ENCODE data around the gene GLT1D1.

GLT1D1 gene

DNA sequence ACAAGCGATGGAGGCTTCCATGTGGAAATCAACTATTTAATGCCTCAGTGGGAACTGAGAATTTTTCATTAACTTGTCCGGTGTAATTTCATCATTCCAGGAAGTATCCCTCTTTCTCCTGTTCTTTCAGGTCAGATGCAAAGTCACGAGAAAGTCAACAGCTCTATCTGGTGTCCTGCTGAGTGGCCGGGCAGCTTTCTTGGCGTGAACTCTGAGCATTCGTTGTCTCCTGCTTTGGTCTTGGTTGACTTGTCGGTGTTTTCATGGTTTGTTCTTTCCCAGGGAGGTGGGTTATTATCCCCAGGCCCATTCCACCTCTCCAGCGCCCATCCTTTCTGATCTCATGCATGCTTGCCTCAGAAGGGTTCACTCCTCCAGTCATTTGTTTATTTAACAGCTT, 149.1 kb downstream of the GLT1D1 start:
- DNase-seq (ENCODE audit: low read depth in 2 of 2) = no peak

GRCh38 chr12:129005416-129005815, 152.1 kb downstream of the GLT1D1 start:
- DNase-seq (ENCODE audit: low read depth in 2 of 2) = no peak

GRCh38 chr12:129005829-129006228, 152.6 kb downstream of the GLT1D1 start:
- DNase-seq (ENCODE audit: low read depth in 2 of 2) = no peak

DNA sequence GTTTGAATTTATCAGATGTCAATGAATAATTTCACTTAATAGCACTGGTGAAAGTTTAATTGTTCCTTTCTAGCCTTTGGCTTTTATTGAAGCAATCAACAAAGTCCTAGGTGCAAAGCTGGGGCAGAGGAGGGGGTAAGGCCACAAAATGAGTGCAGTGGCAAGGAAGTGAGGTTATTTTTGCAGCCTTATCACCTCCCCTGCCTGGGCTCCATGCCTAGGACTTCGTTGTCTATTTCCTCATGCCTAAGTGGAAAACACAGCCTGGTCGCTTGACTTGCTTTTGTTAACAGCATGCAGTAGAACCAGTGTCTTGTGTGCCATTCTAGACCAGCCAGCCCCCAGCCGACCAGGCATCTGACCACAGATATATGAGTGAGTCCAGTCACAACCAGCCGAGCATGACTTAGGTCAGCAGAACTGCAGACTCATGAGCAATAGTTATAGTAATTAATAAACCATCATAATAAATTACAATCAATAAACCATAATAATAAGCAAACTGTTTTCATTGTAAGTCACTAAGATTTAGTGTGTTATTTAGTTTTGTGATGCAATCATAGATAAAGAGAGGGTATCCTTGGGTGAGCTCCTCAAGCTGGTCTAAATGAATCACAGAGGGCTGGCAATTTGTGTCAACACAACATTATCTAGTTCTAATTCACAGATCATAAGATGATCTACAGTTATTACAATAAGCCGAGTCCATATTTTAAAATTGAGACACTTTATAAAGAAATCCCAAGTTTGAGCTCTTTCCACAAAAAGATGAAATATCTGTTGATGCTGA, 156.8 kb downstream of the GLT1D1 start:
- no peak for DNase-seq (ENCODE audit: low read depth in 2 of 2)

GRCh38 chr12:129016159-129016558, 162.9 kb downstream of the GLT1D1 start:
- DNase-seq (ENCODE audit: low read depth in 2 of 2) = no peak

GRCh38 chr12:129025055-129025454, 171.8 kb downstream of the GLT1D1 start:
- DNase-seq (ENCODE audit: low read depth in 2 of 2) = no peak

DNA sequence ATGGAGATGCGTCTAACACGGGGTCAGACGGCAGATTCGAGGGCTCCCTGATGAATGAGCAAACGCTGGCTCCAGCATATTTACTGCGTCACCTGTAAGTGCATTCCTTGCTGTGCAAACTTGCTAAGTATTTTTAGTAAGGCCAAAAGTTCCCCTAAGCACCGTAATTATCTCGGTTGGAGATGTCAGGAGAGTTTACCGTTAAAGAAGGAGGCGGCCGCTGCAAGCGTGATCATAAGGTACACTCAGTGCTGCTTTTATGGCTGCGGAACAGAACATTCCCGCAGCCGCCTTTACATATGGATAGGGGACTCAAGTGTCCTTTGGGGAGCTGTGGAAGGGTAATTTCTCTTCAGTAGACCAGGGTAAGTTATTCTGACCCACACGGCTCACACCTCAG, 175.6 kb downstream of the GLT1D1 start:
- DNase-seq (ENCODE audit: low read depth in 2 of 2) = no peak

Measured in fibroblast of skin of left biceps (primary cell).